Brain pericyte (primary cell): ENCODE measurements around the gene VIL1.

Experiments used
- DNase-seq: peaks from one replicate; pipeline ENCODE4 v3.0.0-alpha.2; 2012; ENCODE audit warnings: low read depth, low spot score

VIL1 gene

GRCh38 chr2:218406209-218406948 lies 12.5 kb upstream of the VIL1 start:
- peak; percentile 62 for DNase-seq

- DNase-seq, result peak; percentile 57
These were observed 11.8 kb upstream of the VIL1 start for GRCh38 chr2:218406949-218407618.

GRCh38 chr2:218407717-218408116 lies 11.2 kb upstream of the VIL1 start:
- DNase-seq, result no peak

- DNase-seq, result no peak
These were observed 604 bp upstream of the VIL1 start for GRCh38 chr2:218418321-218418716.

GRCh38 chr2:218419630-218420216 lies 800 bp downstream of the VIL1 start:
- DNase-seq, result no peak

- no peak for DNase-seq
These were observed 2.1 kb downstream of the VIL1 start for GRCh38 chr2:218421027-218421426.

GRCh38 chr2:218422403-218423086 lies 3.6 kb downstream of the VIL1 start:
- no peak for DNase-seq

GRCh38 chr2:218423584-218423983 lies 4.7 kb downstream of the VIL1 start:
- no peak for DNase-seq

- DNase-seq, result no peak
These were observed 6.6 kb downstream of the VIL1 start for GRCh38 chr2:218425531-218425930.

GRCh38 chr2:218427741-218428140 lies 8.8 kb downstream of the VIL1 start:
- DNase-seq, result no peak

GRCh38 chr2:218428846-218429558 lies 10.1 kb downstream of the VIL1 start:
- DNase-seq, result no peak

- no peak for DNase-seq
These were observed 11.2 kb downstream of the VIL1 start for GRCh38 chr2:218429911-218430692.

- DNase-seq, result no peak
These were observed 11.8 kb downstream of the VIL1 start for GRCh38 chr2:218430721-218431120.

GRCh38 chr2:218431878-218432277 lies 13.0 kb downstream of the VIL1 start:
- no peak for DNase-seq

GRCh38 chr2:218432676-218433365 lies 13.9 kb downstream of the VIL1 start:
- no peak for DNase-seq

GRCh38 chr2:218434456-218434855 lies 15.5 kb downstream of the VIL1 start:
- DNase-seq, result no peak

- DNase-seq, result no peak
These were observed 16.4 kb downstream of the VIL1 start for GRCh38 chr2:218435003-218435982.

- no peak for DNase-seq
These were observed 18.1 kb downstream of the VIL1 start for GRCh38 chr2:218436992-218437391.

- DNase-seq, result no peak
These were observed 19.0 kb downstream of the VIL1 start for GRCh38 chr2:218437969-218438368.
